ENCODE measurements around the gene PRKD3.

GRCh38 chr2:37364351-37364750 is 39.7 kb upstream of the PRKD3 start:
- no peak for TF ChIP-seq EZH2 (IDR thresholded peaks at IDR 0.05; ENCODE audit: borderline replicate concordance, low read length)
- TF ChIP-seq, protein P1, sequence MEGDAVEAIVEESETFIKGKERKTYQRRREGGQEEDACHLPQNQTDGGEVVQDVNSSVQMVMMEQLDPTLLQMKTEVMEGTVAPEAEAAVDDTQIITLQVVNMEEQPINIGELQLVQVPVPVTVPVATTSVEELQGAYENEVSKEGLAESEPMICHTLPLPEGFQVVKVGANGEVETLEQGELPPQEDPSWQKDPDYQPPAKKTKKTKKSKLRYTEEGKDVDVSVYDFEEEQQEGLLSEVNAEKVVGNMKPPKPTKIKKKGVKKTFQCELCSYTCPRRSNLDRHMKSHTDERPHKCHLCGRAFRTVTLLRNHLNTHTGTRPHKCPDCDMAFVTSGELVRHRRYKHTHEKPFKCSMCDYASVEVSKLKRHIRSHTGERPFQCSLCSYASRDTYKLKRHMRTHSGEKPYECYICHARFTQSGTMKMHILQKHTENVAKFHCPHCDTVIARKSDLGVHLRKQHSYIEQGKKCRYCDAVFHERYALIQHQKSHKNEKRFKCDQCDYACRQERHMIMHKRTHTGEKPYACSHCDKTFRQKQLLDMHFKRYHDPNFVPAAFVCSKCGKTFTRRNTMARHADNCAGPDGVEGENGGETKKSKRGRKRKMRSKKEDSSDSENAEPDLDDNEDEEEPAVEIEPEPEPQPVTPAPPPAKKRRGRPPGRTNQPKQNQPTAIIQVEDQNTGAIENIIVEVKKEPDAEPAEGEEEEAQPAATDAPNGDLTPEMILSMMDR (IDR thresholded peaks at IDR 0.05; ENCODE audit: low read length): no peak
